Measurements from ENCODE around the gene YES1.

DNA sequence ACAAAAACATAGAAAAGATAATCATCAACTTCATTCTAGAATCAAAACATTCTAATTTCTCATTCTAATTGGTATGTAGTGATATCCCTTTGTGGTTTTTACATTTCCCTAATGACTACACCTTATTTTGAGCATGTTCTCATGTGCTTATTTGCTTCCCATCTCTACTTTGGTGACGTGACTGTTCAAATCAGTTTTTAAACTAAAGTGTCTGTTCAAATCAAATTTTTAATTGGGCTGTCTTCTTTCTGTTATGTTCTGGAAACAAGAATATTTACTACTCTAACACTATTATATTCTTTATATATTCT lies 45.5 kb downstream of the YES1 start:
- TF ChIP-seq POLR2A (IDR thresholded peaks at IDR 0.05; ENCODE audit: low read length) (no peak), GATA1 (IDR thresholded peaks at IDR 0.05; ENCODE audit: low read depth, low read length) (no peak)

All from erythroblast (primary cell).